Stimulated activated naive CD8-positive, alpha-beta T cell treated with anti-CD3 and anti-CD28 coated beads, Interleukin-15, amount 100 ng/mL, for 72 hours (primary cell): Measurements from ENCODE around the gene LRRC34.

ENCODE experiments used
- ATAC-seq: fragments of 150-1000 bp; cut with Tn5 transposase; 2 replicates; pipeline ENCODE4 v1.10.0; 2021; ENCODE audit warnings: mild to moderate bottlenecking, moderate library complexity
- DNase-seq, 2 donors: peaks; one replicate each; pipeline ENCODE4 v3.0.0; 2021 to 2022
- H3K27ac Mint-ChIP-seq, 2 donors: one replicate each; pipeline ENCODE4 v1.8.0; 2022; ENCODE audit warnings: mild to moderate bottlenecking in 2 of 2, mixed read lengths in 2 of 2, moderate library complexity in 2 of 2
- H3K27me3 Mint-ChIP-seq: one replicate; pipeline ENCODE4 v1.8.0; 2022; ENCODE audit warnings: mixed read lengths
- H3K4me1 Mint-ChIP-seq: one replicate; pipeline ENCODE4 v1.8.0; 2022; ENCODE audit warnings: mild to moderate bottlenecking, mixed read lengths
- H3K4me3 Mint-ChIP-seq, 2 donors: one replicate each; pipeline ENCODE4 v1.8.0; 2022; ENCODE audit warnings: mild to moderate bottlenecking in 2 of 2, mixed read lengths in 2 of 2, moderate library complexity in 1 of 2
- H3K9me3 Mint-ChIP-seq, 2 donors: one replicate each; pipeline ENCODE4 v1.8.0; 2022; ENCODE audit warnings: mixed read lengths in 2 of 2

LRRC34 gene

GRCh38 chr3:169759256-169759655, 53.4 kb downstream of the LRRC34 start:
- DNase-seq (peak in 1 of 2 donors; percentile 20), ATAC-seq (peak; percentile 96)
- peaks cover 6 to 9% of the 10 kb centered on the region in 2 donors for H3K9me3 Mint-ChIP-seq
- H3K4me1 Mint-ChIP-seq: peaks cover 29% of the 10 kb centered on the region
- H3K4me3 Mint-ChIP-seq: peak overlapping the region in 1 of 2 donors; percentile 9
- H3K27me3 Mint-ChIP-seq: no peaks in the 10 kb centered on the region
- H3K27ac Mint-ChIP-seq: peak overlapping the region in 1 of 2 donors; percentile 88

- Mint-ChIP-seq H3K4me3 (no peak overlapping the region), H3K4me1 (peaks cover 22% of the 10 kb centered on the region), H3K27me3 (no peaks in the 10 kb centered on the region), H3K27ac (no peak overlapping the region), H3K9me3 (peaks cover 6 to 9% of the 10 kb centered on the region in 2 donors)
- ATAC-seq (no peak), DNase-seq (no peak)
These were observed 54.2 kb downstream of the LRRC34 start for GRCh38 chr3:169758359-169758994.

DNA sequence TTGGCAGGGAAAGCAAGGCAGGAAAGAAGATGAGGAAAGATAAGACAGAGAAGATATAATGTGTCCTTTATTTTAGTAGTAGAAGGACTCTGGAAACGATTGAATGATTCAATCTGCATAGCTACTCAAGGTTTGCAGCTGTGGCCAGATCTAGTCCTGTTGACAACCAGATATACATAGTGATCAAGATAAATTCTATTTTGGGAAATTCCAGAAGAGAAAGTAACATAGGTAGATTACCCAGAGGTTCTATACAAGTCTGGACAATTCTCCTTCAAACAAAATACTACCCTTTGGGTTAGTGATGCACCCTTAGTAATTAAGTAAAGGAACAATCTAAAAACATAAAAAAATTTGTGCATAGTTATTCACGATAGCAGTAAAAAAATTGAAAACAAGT, 57.2 kb downstream of the LRRC34 start:
- H3K27ac Mint-ChIP-seq: no peak overlapping the region
- peaks cover 16% of the 10 kb centered on the region for H3K4me1 Mint-ChIP-seq
- peaks cover 8% of the 10 kb centered on the region for H3K27me3 Mint-ChIP-seq
- no peak overlapping the region for H3K4me3 Mint-ChIP-seq
- H3K9me3 Mint-ChIP-seq: peaks cover 6 to 9% of the 10 kb centered on the region in 2 donors
- DNase-seq (no peak), ATAC-seq (no peak)

DNA sequence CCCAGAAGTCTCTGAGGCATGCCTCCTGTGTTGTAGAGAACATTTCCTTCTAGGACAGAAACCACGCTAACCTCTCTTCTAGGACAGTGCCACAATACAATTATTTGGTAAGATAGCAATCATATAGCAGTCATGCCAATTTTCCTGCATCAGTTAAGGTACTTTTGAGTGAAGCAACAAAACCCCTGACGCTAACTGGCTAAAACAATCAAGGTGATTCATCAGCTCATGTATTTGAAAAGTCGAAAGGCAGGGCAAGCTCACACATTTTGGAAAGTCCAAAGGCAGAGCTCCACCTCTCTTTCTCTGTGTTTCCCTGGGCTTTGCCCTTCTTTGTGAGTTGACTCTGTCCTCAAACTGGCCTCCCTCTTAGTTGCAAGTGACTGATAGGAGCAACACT, 58.0 kb downstream of the LRRC34 start:
- H3K27me3 Mint-ChIP-seq: peaks cover 8% of the 10 kb centered on the region
- ATAC-seq (no peak), DNase-seq (no peak)
- peaks cover 14% of the 10 kb centered on the region for H3K4me1 Mint-ChIP-seq
- no peak overlapping the region for H3K27ac Mint-ChIP-seq
- no peak overlapping the region for H3K4me3 Mint-ChIP-seq
- peaks cover 6 to 9% of the 10 kb centered on the region in 2 donors for H3K9me3 Mint-ChIP-seq

- H3K9me3 Mint-ChIP-seq: peaks cover 4 to 7% of the 10 kb centered on the region in 2 donors
- H3K27me3 Mint-ChIP-seq: peaks cover 20% of the 10 kb centered on the region
- DNase-seq (no peak), ATAC-seq (no peak)
- no peak overlapping the region for H3K4me3 Mint-ChIP-seq
- no peak overlapping the region for H3K27ac Mint-ChIP-seq
- H3K4me1 Mint-ChIP-seq: peaks cover 10% of the 10 kb centered on the region
These were observed 60.8 kb downstream of the LRRC34 start for GRCh38 chr3:169751875-169752274.

GRCh38 chr3:169750665-169751064, 62.0 kb downstream of the LRRC34 start:
- Mint-ChIP-seq H3K27me3 (peaks cover 30% of the 10 kb centered on the region), H3K27ac (no peak overlapping the region), H3K4me3 (no peak overlapping the region), H3K9me3 (no peaks in the 10 kb centered on the region), H3K4me1 (peaks cover 10% of the 10 kb centered on the region)
- DNase-seq (no peak), ATAC-seq (no peak)

GRCh38 chr3:169748670-169749069, 64.0 kb downstream of the LRRC34 start:
- H3K27me3 Mint-ChIP-seq: peaks cover 30% of the 10 kb centered on the region
- peaks cover 10% of the 10 kb centered on the region for H3K4me1 Mint-ChIP-seq
- DNase-seq (no peak), ATAC-seq (peak; percentile 81)
- no peak overlapping the region for H3K27ac Mint-ChIP-seq
- H3K4me3 Mint-ChIP-seq: no peak overlapping the region
- H3K9me3 Mint-ChIP-seq: no peaks in the 10 kb centered on the region

- no peak overlapping the region for H3K4me3 Mint-ChIP-seq
- H3K4me1 Mint-ChIP-seq: peaks cover 10% of the 10 kb centered on the region
- no peak for DNase-seq
- peaks cover 27% of the 10 kb centered on the region for H3K27me3 Mint-ChIP-seq
- H3K9me3 Mint-ChIP-seq: no peaks in the 10 kb centered on the region
- no peak for ATAC-seq
- H3K27ac Mint-ChIP-seq: no peak overlapping the region
These were observed 65.8 kb downstream of the LRRC34 start for GRCh38 chr3:169746924-169747323.

DNA sequence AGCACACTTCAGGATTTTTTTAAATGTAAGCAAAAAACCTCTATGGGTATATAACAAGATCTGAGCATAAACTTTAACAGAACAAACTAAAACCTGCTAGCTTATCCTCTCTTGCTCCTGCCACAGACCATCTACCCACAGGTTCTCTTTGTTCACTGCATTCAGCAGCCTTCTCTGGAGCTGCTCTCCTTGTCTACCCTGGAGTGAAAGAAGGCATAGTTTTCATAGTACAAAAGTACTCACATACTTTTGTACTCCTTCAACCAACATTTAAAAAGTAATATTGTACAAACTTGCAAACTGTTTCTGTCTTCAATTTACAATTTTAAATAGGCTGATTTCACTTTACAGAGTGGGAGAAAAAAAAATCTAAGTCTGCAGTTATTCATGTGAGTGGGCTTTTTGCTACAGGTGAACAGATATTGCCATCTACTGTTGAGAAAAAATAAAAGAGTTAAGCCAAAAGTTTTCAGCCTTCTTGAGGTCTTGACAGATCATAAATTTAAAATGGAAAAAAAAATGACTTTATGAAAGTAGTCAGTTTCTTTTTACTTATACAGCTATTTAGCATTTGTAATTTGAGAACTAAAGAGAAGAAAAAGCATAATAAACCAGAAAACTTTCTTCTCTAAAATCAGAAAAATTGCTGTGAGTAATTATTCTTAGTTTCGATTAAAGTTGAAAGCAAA, 68.2 kb downstream of the LRRC34 start:
- Mint-ChIP-seq H3K4me3 (no peak overlapping the region), H3K9me3 (no peaks in the 10 kb centered on the region)
- DNase-seq: no peak

More for the DNA sequence above, 68.2 kb downstream of the LRRC34 start:
- Mint-ChIP-seq H3K27ac (no peak overlapping the region), H3K4me1 (peaks cover 10% of the 10 kb centered on the region), H3K27me3 (peaks cover 28% of the 10 kb centered on the region)
- ATAC-seq: no peak
